Left renal pelvis (tissue), 4 donors: ENCODE results near the gene RAPGEF5. TPM values are rescaled to one million over a fixed set of nuclear protein-coding genes. Genes with fewer than 3 reads are reported as not detected.

Source experiments
- polyA plus RNA-seq, 4 donors: library from polyadenylated mRNA; unstranded; fragments of 120-200 nt; gene quantifications; one replicate each; pipeline ENCODE4 v1.2.1, GENCODE V29; 2013; ENCODE audit not compliant: insufficient read length in 4 of 4

RAPGEF5 gene
- polyA plus RNA-seq, 4 donors, result 33.6 to 39.6 (median 37.5) TPM

Other genes starting within 250 kb of the RAPGEF5 start
- gene STEAP1B, start 143.0 kb upstream of the RAPGEF5 start, polyA plus RNA-seq, result 1 to 10 TPM; 1.4 to 3.4 (median 1.7) TPM